Measurements from ENCODE around the gene STX2.
"Not testable (repeated sequence)": the region's sequence is repeated elsewhere in the genome, so short reads cannot be mapped to it uniquely, and the experiment has no call there.

Gene STX2

DNA sequence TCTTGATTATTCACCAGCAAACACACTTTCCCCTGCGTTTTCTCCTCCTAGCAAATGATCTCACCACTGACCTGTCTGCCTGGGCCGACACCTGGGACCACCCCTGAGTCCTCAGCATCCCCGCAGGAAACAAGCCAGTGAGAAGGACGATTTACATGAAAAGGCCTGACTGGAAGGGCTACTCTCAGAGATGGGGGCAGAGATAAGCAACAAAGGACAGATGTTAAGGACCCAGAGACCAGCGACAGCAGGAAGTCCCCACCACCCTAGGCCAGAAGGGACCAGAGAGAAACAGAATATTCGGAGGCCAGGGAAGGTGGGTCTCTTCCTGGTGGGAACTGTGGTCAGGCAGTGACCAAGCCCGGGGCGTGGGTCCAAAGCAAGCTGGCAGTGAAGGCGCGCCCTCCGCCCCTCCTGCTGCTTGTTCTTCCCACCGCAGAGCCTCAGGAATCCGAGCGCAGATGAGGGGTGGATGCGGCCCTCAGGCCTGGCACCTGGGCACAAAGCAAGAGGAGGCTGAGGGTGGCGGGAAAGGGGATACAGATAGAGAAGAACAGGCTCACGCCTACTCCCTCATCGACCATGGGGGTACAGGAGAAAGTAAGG lies 55.8 kb downstream of the STX2 start:
- intact Hi-C loops (cut with DNase I; ENCODE audit: low total_unique reads), result no loop called here
- peaks cover 0 to 13% (median 0%) of the 10 kb centered on the region in 3 donors for H3K9me3 ChIP-seq
- TF ChIP-seq CTCF (IDR thresholded peaks at IDR 0.05), result no peak

GRCh38 chr12:130782245-130782644 lies 56.8 kb downstream of the STX2 start:
- H3K4me1 ChIP-seq; H3K4me3 ChIP-seq; intact Hi-C loops (cut with DNase I; ENCODE audit: low total_unique reads); H3K27ac ChIP-seq; H3K27me3 ChIP-seq; DNase-seq: not testable (repeated sequence)
- H3K9me3 ChIP-seq, result peaks cover 0 to 13% (median 0%) of the 10 kb centered on the region in 3 donors
- H3K36me3 ChIP-seq, result peaks cover 26 to 46% (median 41%) of the 10 kb centered on the region in 3 donors

More for the DNA sequence above, 55.8 kb downstream of the STX2 start:
- Histone ChIP-seq H3K27me3 (no peaks in the 10 kb centered on the region), H3K4me3 (no peak overlapping the region), H3K36me3 (peaks cover 34 to 56% (median 51%) of the 10 kb centered on the region in 3 donors), H3K27ac (no peak overlapping the region), H3K4me1 (no peaks in the 10 kb centered on the region)
- DNase-seq, result no peak

DNA sequence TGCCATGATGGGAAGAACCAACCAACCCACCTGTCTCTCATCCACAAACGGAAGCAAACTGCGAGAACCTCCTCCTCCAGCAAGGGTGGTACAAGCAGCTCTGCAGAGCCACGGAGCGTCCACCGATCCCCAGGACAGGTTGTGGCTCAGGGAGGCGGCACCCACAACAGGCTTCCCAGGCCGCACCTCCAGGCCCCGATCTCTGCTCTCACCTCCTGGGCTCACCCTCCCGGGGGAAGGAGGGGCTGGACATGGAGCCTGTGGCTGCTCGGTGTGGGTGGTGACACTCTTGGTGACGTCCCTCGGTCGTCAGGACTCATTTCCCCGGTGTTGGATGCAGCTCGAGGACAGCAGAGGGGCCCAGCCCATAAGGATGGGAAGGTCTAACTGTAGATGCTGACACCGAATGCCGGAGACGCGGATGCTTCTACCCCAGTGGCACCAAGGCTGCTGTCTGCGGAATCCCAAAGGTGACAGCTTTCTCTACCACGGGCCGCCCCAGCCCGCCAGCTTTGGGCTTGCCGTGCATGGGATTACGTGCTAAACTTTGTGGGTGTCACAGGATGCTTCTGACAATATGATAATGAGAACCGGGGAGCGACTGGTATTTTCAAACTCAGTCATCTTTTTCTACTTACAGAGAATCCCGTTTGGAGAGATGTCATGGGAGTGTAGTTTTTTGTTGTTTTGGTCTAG lies 58.0 kb downstream of the STX2 start:
- Histone ChIP-seq H3K4me3 (no peak overlapping the region), H3K27me3 (no peaks in the 10 kb centered on the region), H3K9me3 (peaks cover 0 to 10% (median 0%) of the 10 kb centered on the region in 3 donors), H3K27ac (no peak overlapping the region), H3K4me1 (peaks cover 0 to 12% (median 8%) of the 10 kb centered on the region in 4 donors), H3K36me3 (peaks cover 23 to 34% (median 33%) of the 10 kb centered on the region in 3 donors)
- no peak for DNase-seq
- intact Hi-C loops (cut with DNase I; ENCODE audit: low total_unique reads), result no loop called here
- no peak for TF ChIP-seq CTCF (IDR thresholded peaks at IDR 0.05)

GRCh38 chr12:130780325-130780724 lies 58.7 kb downstream of the STX2 start:
- no peak for DNase-seq
- intact Hi-C loops (cut with DNase I; ENCODE audit: low total_unique reads), result no loop called here
- Histone ChIP-seq H3K9me3 (peaks cover 0 to 6% (median 0%) of the 10 kb centered on the region in 3 donors), H3K27ac (no peak overlapping the region), H3K4me1 (peaks cover 0 to 18% (median 13%) of the 10 kb centered on the region in 4 donors), H3K27me3 (no peaks in the 10 kb centered on the region), H3K36me3 (peaks cover 18 to 29% (median 27%) of the 10 kb centered on the region in 3 donors), H3K4me3 (no peak overlapping the region)
- TF ChIP-seq CTCF (IDR thresholded peaks at IDR 0.05), result no peak

DNA sequence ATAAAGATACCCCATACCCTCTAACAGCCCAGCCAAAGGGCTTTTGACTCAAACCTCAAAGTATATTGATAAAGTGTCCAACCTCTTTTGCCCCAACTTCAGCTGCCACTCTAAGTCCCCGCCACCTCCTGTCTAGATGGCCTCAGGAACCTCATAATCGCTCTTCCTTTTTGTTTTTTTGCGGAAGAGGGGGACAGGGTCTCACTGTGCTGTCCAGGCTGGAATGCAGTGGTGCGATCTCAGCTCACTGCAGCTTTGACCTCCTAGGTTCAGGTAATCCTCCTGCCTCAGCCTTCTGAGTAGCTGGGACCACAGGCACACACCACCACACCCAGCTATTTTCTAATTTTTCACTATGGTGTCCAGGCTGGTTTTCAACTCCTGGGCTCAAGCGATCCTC lies 60.3 kb downstream of the STX2 start:
- intact Hi-C loops (cut with DNase I; ENCODE audit: low total_unique reads), result no loop called here
- Histone ChIP-seq H3K4me1 (peaks cover 0 to 18% (median 13%) of the 10 kb centered on the region in 4 donors), H3K27me3 (no peaks in the 10 kb centered on the region), H3K36me3 (peaks cover 4 to 16% (median 13%) of the 10 kb centered on the region in 3 donors), H3K27ac (no peak overlapping the region), H3K9me3 (no peaks in the 10 kb centered on the region), H3K4me3 (no peak overlapping the region)
- no peak for TF ChIP-seq CTCF (IDR thresholded peaks at IDR 0.05)
- DNase-seq, result no peak

DNA sequence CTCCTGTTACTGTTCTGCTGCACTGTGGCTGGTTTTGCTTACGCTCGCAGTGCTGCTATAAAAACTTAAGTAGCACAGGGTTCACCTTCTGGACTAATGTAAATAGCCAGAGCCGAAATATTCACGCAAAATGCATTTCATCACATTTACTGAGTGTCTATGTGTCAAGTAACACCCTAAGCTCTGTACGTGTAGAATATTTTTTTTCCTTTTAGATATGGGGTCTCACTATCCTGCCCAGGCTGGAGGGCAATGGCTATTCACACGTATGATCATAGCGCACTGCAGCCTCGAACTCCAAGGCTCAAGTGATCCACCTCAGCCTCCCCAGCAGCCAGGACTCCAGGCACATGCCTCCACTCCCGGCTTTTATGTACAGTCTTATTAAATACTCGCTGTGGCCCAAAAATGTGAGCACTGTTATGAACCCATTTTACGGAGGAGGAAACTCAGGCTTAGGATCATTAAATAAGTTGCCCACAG lies 62.2 kb downstream of the STX2 start:
- TF ChIP-seq CTCF (IDR thresholded peaks at IDR 0.05), result no peak
- Histone ChIP-seq H3K36me3 (peaks cover 0 to 10% (median 6%) of the 10 kb centered on the region in 3 donors), H3K9me3 (no peaks in the 10 kb centered on the region), H3K4me1 (peaks cover 0 to 18% (median 13%) of the 10 kb centered on the region in 4 donors), H3K27ac (no peak overlapping the region), H3K4me3 (peak overlapping the region in 1 of 2 donors; percentile 35), H3K27me3 (no peaks in the 10 kb centered on the region)
- DNase-seq, result no peak
- intact Hi-C loops (cut with DNase I; ENCODE audit: low total_unique reads), result no loop called here

All from tibial artery (tissue), 4 donors.